SK-N-SH (cell line): ENCODE data around the gene FAM200C.

Experiments used
- EP300 ChIP-seq, 2 experiments: IDR thresholded peaks; 2 replicates each; pipeline versions ENCODE4 v1.4.0 to v1.6.1; 2012; ENCODE audit warnings: borderline replicate concordance in 1 of 2, low read depth in 1 of 2, low read length in 1 of 2
- RFX5 ChIP-seq: IDR thresholded peaks from 2 replicates; pipeline ENCODE4 v1.6.1; 2012; ENCODE audit warnings: mild to moderate bottlenecking, improper control_type of control experiment, low read length
- SMC3 ChIP-seq: IDR thresholded peaks from 2 replicates; pipeline ENCODE4 v1.6.1; 2012; ENCODE audit warnings: low read depth, low read length, improper control_type of control experiment

DNA sequence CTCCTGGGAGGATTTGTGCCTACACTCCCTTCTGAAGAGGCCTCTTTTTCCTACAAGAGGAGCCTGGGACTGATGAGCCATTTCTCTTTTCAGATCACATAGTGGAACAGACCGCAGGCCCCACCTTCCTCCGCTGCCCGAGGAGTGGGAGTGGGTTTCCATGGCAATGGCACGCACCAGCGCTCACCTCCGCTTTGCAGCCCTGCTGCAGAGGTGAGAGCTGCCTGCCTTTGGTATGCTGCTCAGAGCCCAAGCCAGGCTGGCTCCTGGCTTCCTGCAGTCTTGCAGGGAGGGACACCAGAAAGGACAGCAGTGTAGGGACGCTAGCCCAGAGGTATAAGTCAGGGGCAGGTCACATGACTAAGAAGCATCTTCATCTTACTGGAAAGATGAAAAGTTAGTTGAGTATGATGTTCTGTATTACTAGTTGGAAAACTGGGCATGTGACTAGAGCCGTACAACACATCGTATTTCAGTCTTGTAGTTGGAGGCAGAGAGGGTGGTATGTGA is 34.2 kb upstream of the FAM200C start:
- TF ChIP-seq EP300 (IDR thresholded peaks at IDR 0.05; ENCODE audit: borderline replicate concordance in 1 of 2, low read depth in 1 of 2, low read length in 1 of 2) (no peak), SMC3 (no peak), RFX5 (no peak)
